ENCODE data around the gene PLCH2. TPM values are rescaled to one million over a fixed set of nuclear protein-coding genes. Genes with fewer than 3 reads are reported as not detected.
"Not testable (repeated sequence)": the region's sequence is repeated elsewhere in the genome, so short reads cannot be mapped to it uniquely, and the experiment has no call there.

PLCH2 gene
- total RNA-seq, 4 donors from 2014 or later = not detected

DNA sequence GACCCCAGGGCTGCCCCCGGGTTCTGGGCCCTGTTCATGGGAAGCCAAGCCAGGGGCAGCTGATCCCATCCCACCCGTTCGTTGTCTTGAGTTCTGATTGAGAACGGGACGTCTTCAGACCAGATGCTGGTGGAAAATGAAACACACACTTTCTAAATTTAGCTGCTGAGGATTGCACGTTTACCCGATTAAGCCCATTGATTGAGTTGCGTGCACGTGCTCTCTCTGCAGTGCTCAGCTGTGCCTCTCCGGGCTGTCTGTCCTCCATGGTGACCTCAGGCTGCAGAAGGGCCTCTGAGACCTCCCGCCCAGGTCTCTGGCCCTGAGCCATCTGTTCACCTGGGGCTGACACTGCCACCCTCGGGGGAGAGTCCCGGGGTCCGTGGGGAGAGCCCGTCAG is 36.7 kb upstream of the PLCH2 start:
- no peaks in the 10 kb centered on the region for H3K36me3 ChIP-seq
- no peaks in the 10 kb centered on the region for H3K9me3 ChIP-seq
- TF ChIP-seq, protein P1, sequence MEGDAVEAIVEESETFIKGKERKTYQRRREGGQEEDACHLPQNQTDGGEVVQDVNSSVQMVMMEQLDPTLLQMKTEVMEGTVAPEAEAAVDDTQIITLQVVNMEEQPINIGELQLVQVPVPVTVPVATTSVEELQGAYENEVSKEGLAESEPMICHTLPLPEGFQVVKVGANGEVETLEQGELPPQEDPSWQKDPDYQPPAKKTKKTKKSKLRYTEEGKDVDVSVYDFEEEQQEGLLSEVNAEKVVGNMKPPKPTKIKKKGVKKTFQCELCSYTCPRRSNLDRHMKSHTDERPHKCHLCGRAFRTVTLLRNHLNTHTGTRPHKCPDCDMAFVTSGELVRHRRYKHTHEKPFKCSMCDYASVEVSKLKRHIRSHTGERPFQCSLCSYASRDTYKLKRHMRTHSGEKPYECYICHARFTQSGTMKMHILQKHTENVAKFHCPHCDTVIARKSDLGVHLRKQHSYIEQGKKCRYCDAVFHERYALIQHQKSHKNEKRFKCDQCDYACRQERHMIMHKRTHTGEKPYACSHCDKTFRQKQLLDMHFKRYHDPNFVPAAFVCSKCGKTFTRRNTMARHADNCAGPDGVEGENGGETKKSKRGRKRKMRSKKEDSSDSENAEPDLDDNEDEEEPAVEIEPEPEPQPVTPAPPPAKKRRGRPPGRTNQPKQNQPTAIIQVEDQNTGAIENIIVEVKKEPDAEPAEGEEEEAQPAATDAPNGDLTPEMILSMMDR (IDR thresholded peaks at IDR 0.05 in 4 of 5, conservative IDR thresholded peaks at IDR 0.05 in 1 of 5) = no peak
- no peak for TF ChIP-seq POLR2A (IDR thresholded peaks at IDR 0.05)
- ATAC-seq (no peak), DNase-seq (no peak)
- H3K27ac ChIP-seq = no peak overlapping the region
- no peak overlapping the region for H3K4me3 ChIP-seq
- H3K27me3 ChIP-seq = peaks cover 34 to 47% (median 35%) of the 10 kb centered on the region in 3 donors
- H3K4me1 ChIP-seq = no peaks in the 10 kb centered on the region
- in situ Hi-C loops (cut with MboI; ENCODE audit: low sequenced_read_pairs in 4 of 4) (no loop called here), intact Hi-C loops (cut with DNase I; ENCODE audit: low total_unique reads) (no loop called here)

DNA sequence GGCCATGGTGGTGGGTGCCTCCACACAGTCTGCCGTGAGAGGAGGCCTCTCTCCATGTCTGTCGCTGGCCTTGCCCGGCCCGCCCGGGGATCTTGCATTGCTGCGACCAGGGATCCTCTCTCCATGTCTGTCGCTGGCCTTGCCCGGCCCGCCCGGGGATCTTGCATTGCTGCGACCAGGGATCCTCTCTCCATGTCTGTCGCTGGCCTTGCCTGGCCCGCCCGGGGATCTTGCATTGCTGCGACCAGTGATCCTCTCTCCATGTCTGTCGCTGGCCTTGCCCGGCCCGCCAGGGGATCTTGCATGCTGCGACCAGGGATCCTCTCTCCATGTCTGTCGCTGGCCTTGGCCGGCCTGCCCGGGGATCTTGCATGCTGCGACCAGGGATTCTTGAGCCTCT is 35.7 kb upstream of the PLCH2 start:
- in situ Hi-C loops (cut with MboI; ENCODE audit: low sequenced_read_pairs in 4 of 4); H3K36me3 ChIP-seq; H3K9me3 ChIP-seq; ATAC-seq; H3K4me1 ChIP-seq; H3K4me3 ChIP-seq; H3K27ac ChIP-seq; intact Hi-C loops (cut with DNase I; ENCODE audit: low total_unique reads): not testable (repeated sequence)
- H3K27me3 ChIP-seq = peaks cover 37 to 49% (median 42%) of the 10 kb centered on the region in 3 donors
- DNase-seq = peak in 1 of 2 donors; percentile 16

DNA sequence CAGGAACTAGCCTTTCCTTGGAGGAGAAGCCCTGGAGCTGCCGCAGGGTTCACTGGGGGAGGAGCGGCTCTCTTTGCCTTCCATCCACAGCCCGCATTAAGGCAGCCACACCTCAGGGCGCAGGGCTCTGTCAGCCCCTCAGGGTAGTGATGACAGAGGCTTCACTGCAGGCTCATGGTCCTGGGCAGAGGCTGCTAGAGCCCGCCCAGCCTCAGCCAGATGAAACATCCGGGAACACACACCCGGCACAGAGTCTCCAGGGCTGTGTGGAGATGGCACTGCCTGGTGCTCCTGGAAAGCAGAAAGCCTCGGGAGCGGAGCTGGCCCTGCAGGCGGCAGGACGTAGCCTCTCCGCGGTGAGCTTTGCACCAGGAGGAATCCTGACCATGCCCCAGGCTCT is 34.3 kb upstream of the PLCH2 start:
- TF ChIP-seq POLR2A (IDR thresholded peaks at IDR 0.05) = no peak
- TF ChIP-seq, protein P1 (IDR thresholded peaks at IDR 0.05 in 4 of 5, conservative IDR thresholded peaks at IDR 0.05 in 1 of 5) = no peak
- in situ Hi-C loops (cut with MboI; ENCODE audit: low sequenced_read_pairs in 4 of 4) (no loop called here), intact Hi-C loops (cut with DNase I; ENCODE audit: low total_unique reads) (no loop called here)
- Histone ChIP-seq H3K27ac (no peak overlapping the region), H3K27me3 (peaks cover 37 to 59% (median 48%) of the 10 kb centered on the region in 3 donors), H3K4me3 (no peak overlapping the region), H3K36me3 (no peaks in the 10 kb centered on the region), H3K4me1 (no peaks in the 10 kb centered on the region), H3K9me3 (no peaks in the 10 kb centered on the region)
- no peak for DNase-seq
- ATAC-seq = no peak

GRCh38 chr1:2442661-2443060 is 33.4 kb upstream of the PLCH2 start:
- no peaks in the 10 kb centered on the region for H3K36me3 ChIP-seq
- TF ChIP-seq, protein P1 (IDR thresholded peaks at IDR 0.05 in 4 of 5, conservative IDR thresholded peaks at IDR 0.05 in 1 of 5) = no peak
- TF ChIP-seq POLR2A (IDR thresholded peaks at IDR 0.05) = no peak
- ATAC-seq (no peak), DNase-seq (no peak)
- no peak overlapping the region for H3K27ac ChIP-seq
- in situ Hi-C loops (cut with MboI; ENCODE audit: low sequenced_read_pairs in 4 of 4) = no loop called here
- H3K27me3 ChIP-seq = peaks cover 37 to 68% (median 51%) of the 10 kb centered on the region in 3 donors
- intact Hi-C loops (cut with DNase I; ENCODE audit: low total_unique reads) = no loop called here
- H3K4me3 ChIP-seq = no peak overlapping the region
- H3K4me1 ChIP-seq = no peaks in the 10 kb centered on the region
- H3K9me3 ChIP-seq = no peaks in the 10 kb centered on the region

- no peaks in the 10 kb centered on the region for H3K36me3 ChIP-seq
- H3K4me3 ChIP-seq = no peak overlapping the region
- intact Hi-C loops (cut with DNase I; ENCODE audit: low total_unique reads) = no loop called here
- no peak overlapping the region for H3K27ac ChIP-seq
- H3K4me1 ChIP-seq = no peaks in the 10 kb centered on the region
- peaks cover 37 to 72% (median 54%) of the 10 kb centered on the region in 3 donors for H3K27me3 ChIP-seq
- in situ Hi-C loops (cut with MboI; ENCODE audit: low sequenced_read_pairs in 4 of 4) = no loop called here
- TF ChIP-seq, protein P1 (IDR thresholded peaks at IDR 0.05 in 4 of 5, conservative IDR thresholded peaks at IDR 0.05 in 1 of 5) = no peak
- no peak for TF ChIP-seq POLR2A (IDR thresholded peaks at IDR 0.05)
- H3K9me3 ChIP-seq = no peaks in the 10 kb centered on the region
- DNase-seq (no peak), ATAC-seq (no peak)
Observed at GRCh38 chr1:2443277-2444137, 32.6 kb upstream of the PLCH2 start.
